ENCODE results near the gene PLXDC2.

Gene PLXDC2

GRCh38 chr10:20090831-20091230 is 274.6 kb downstream of the PLXDC2 start:
- H3K27me3 ChIP-seq (ENCODE audit: insufficient read depth, low read length, poor library complexity, severe bottlenecking): no peaks in the 10 kb centered on the region
- H3K9me2 ChIP-seq (replicated peaks; ENCODE audit: low read depth, low read length): no peaks in the 10 kb centered on the region
- no peak overlapping the region for H3K9ac ChIP-seq (ENCODE audit: low read depth, low read length, poor library complexity, severe bottlenecking)
- H4K20me1 ChIP-seq (ENCODE audit: insufficient read depth, low read length, poor library complexity, severe bottlenecking): no peaks in the 10 kb centered on the region
- H3K4me3 ChIP-seq (ENCODE audit: low read length, poor library complexity, severe bottlenecking): no peak overlapping the region
- H2AFZ ChIP-seq (ENCODE audit: low read length): no peak overlapping the region
- no peak overlapping the region for H3K4me2 ChIP-seq (ENCODE audit: low read depth, low read length, poor library complexity, severe bottlenecking)
- no peaks in the 10 kb centered on the region for H3K4me1 ChIP-seq (ENCODE audit: insufficient read depth, low read length, poor library complexity, severe bottlenecking)
- no peaks in the 10 kb centered on the region for H3K36me3 ChIP-seq (ENCODE audit: insufficient read depth, low read length)
- no peaks in the 10 kb centered on the region for H3K9me3 ChIP-seq (ENCODE audit: insufficient read depth, low read depth, low read length)
- no peaks in the 10 kb centered on the region for H3K79me2 ChIP-seq (ENCODE audit: insufficient read depth, low read length)
- no peaks in the 10 kb centered on the region for H3F3A ChIP-seq (ENCODE audit: low read depth)
- no peak for TF ChIP-seq EZH2phosphoT487 (IDR thresholded peaks at IDR 0.05; ENCODE audit: borderline replicate concordance)
- TF ChIP-seq CTCF (conservative IDR thresholded peaks at IDR 0.05; ENCODE audit: low read length): no peak

DNA sequence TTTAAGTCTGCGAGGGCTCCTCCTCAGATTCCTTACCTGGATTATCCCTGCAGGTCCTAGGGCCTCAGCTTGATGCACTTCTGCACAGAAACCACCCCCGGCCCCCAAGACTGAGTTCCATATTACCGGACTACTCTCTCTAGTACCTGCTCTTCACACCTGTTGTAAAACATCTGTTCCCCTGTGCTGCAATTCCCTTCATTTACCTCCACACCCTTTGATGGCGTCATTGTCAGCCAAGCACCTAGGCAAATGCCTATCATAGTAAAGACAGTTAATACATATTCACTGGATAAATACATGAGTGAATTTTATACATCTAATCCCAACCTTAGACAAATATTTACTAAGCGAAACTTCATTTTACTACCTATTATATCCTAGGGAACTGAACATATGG is 275.5 kb downstream of the PLXDC2 start:
- Histone ChIP-seq H3K4me3 (ENCODE audit: low read length, poor library complexity, severe bottlenecking) (no peak overlapping the region), H3K36me3 (ENCODE audit: insufficient read depth, low read length) (no peaks in the 10 kb centered on the region), H3K27me3 (ENCODE audit: insufficient read depth, low read length, poor library complexity, severe bottlenecking) (no peaks in the 10 kb centered on the region), H3K4me1 (ENCODE audit: insufficient read depth, low read length, poor library complexity, severe bottlenecking) (no peaks in the 10 kb centered on the region), H3K79me2 (ENCODE audit: insufficient read depth, low read length) (no peaks in the 10 kb centered on the region), H2AFZ (ENCODE audit: low read length) (no peak overlapping the region), H4K20me1 (ENCODE audit: insufficient read depth, low read length, poor library complexity, severe bottlenecking) (no peaks in the 10 kb centered on the region), H3K4me2 (ENCODE audit: low read depth, low read length, poor library complexity, severe bottlenecking) (no peak overlapping the region), H3K9me2 (replicated peaks; ENCODE audit: low read depth, low read length) (no peaks in the 10 kb centered on the region), H3F3A (ENCODE audit: low read depth) (no peaks in the 10 kb centered on the region), H3K9ac (ENCODE audit: low read depth, low read length, poor library complexity, severe bottlenecking) (no peak overlapping the region), H3K9me3 (ENCODE audit: insufficient read depth, low read depth, low read length) (no peaks in the 10 kb centered on the region)
- TF ChIP-seq EZH2phosphoT487 (IDR thresholded peaks at IDR 0.05; ENCODE audit: borderline replicate concordance) (no peak), CTCF (conservative IDR thresholded peaks at IDR 0.05; ENCODE audit: low read length) (no peak)

GRCh38 chr10:20093600-20093999 is 277.4 kb downstream of the PLXDC2 start:
- Histone ChIP-seq H4K20me1 (ENCODE audit: insufficient read depth, low read length, poor library complexity, severe bottlenecking) (no peaks in the 10 kb centered on the region), H3K9me3 (ENCODE audit: insufficient read depth, low read depth, low read length) (no peaks in the 10 kb centered on the region), H3K4me2 (ENCODE audit: low read depth, low read length, poor library complexity, severe bottlenecking) (no peak overlapping the region), H3K9me2 (replicated peaks; ENCODE audit: low read depth, low read length) (no peaks in the 10 kb centered on the region), H3K27me3 (ENCODE audit: insufficient read depth, low read length, poor library complexity, severe bottlenecking) (no peaks in the 10 kb centered on the region), H3K9ac (ENCODE audit: low read depth, low read length, poor library complexity, severe bottlenecking) (no peak overlapping the region), H3K36me3 (ENCODE audit: insufficient read depth, low read length) (no peaks in the 10 kb centered on the region), H3F3A (ENCODE audit: low read depth) (no peaks in the 10 kb centered on the region), H3K4me3 (ENCODE audit: low read length, poor library complexity, severe bottlenecking) (no peak overlapping the region), H3K4me1 (ENCODE audit: insufficient read depth, low read length, poor library complexity, severe bottlenecking) (no peaks in the 10 kb centered on the region), H2AFZ (ENCODE audit: low read length) (no peak overlapping the region), H3K79me2 (ENCODE audit: insufficient read depth, low read length) (no peaks in the 10 kb centered on the region)
- no peak for TF ChIP-seq EZH2phosphoT487 (IDR thresholded peaks at IDR 0.05; ENCODE audit: borderline replicate concordance)
- TF ChIP-seq CTCF (conservative IDR thresholded peaks at IDR 0.05; ENCODE audit: low read length): no peak

All from Loucy (cell line).